Mesenchymal stem cell (in vitro differentiated cells and primary cell): ENCODE measurements around the gene ZNF385A.

Experiments
- DNase-seq: peaks from one replicate; pipeline ENCODE4 v3.0.0-alpha.2; 2013
- H2AFZ ChIP-seq: one replicate; pipeline ENCODE4 v1.6.1; 2013; ENCODE audit warnings: low read depth, mild to moderate bottlenecking, control low read depth, inconsistent platforms, low read length, moderate library complexity
- H2AK5ac ChIP-seq: 2 replicates; pipeline ENCODE4 v1.6.1; 2013; ENCODE audit warnings: low read length, moderate library complexity, mild to moderate bottlenecking, inconsistent platforms; ENCODE audit not compliant: severe bottlenecking
- H2BK120ac ChIP-seq: one replicate; pipeline ENCODE4 v1.6.1; 2013; ENCODE audit warnings: low read depth, mild to moderate bottlenecking, inconsistent platforms, low read length, moderate library complexity
- H2BK12ac ChIP-seq, 2 experiments: one replicate each; pipeline ENCODE4 v1.6.1; 2013; ENCODE audit warnings: inconsistent platforms in 2 of 2, low read length in 2 of 2, mild to moderate bottlenecking in 2 of 2, moderate library complexity in 2 of 2, control low read depth in 1 of 2
- H2BK15ac ChIP-seq: one replicate; pipeline ENCODE4 v1.6.1; 2013; ENCODE audit warnings: mild to moderate bottlenecking, low read depth, inconsistent platforms; ENCODE audit not compliant: poor library complexity, severe bottlenecking
- H2BK5ac ChIP-seq: 2 replicates; pipeline ENCODE4 v1.6.1; 2013; ENCODE audit warnings: low read depth, mild to moderate bottlenecking, low read length, control low read depth, inconsistent platforms; ENCODE audit not compliant: poor library complexity, severe bottlenecking
- H3K14ac ChIP-seq, 2 experiments: one replicate each; pipeline ENCODE4 v1.6.1; 2013; ENCODE audit warnings: inconsistent platforms in 2 of 2, low read length in 2 of 2, control low read depth in 1 of 2, mild to moderate bottlenecking in 1 of 2, moderate library complexity in 1 of 2
- H3K18ac ChIP-seq, 2 experiments: one replicate each; pipeline ENCODE4 v1.6.1; 2013; ENCODE audit warnings: inconsistent platforms in 2 of 2, low read length in 2 of 2, control low read depth in 1 of 2, low read depth in 1 of 2, mild to moderate bottlenecking in 1 of 2
- H3K23ac ChIP-seq, 2 experiments: one replicate each; pipeline ENCODE4 v1.6.1; 2013; ENCODE audit warnings: inconsistent platforms in 2 of 2, low read length in 2 of 2, mild to moderate bottlenecking in 2 of 2, moderate library complexity in 2 of 2, control low read depth in 1 of 2
- H3K27ac ChIP-seq: 2 replicates; pipeline ENCODE4 v1.5.1; 2013; ENCODE audit warnings: mild to moderate bottlenecking, moderate library complexity, low read length, control low read depth, inconsistent platforms; ENCODE audit not compliant: poor library complexity, severe bottlenecking
- H3K27me3 ChIP-seq, 2 experiments: 2 replicates each; pipeline versions ENCODE4 v1.6.1 to v1.7.0; 2013; ENCODE audit warnings: low read length in 2 of 2, mild to moderate bottlenecking in 2 of 2, moderate library complexity in 2 of 2, control low read depth in 1 of 2, inconsistent platforms in 1 of 2; ENCODE audit not compliant: control insufficient read depth in 1 of 2, insufficient read depth in 1 of 2
- H3K36me3 ChIP-seq, 2 experiments: 2 replicates each; pipeline versions ENCODE4 v1.6.1 to v1.7.0; 2013; ENCODE audit warnings: low read length in 2 of 2, control low read depth in 1 of 2, inconsistent platforms in 1 of 2, low read depth in 1 of 2, mild to moderate bottlenecking in 1 of 2; ENCODE audit not compliant: insufficient read depth in 2 of 2, control insufficient read depth in 1 of 2
- H3K4ac ChIP-seq, 2 experiments: one replicate each; pipeline ENCODE4 v1.6.1; 2013; ENCODE audit warnings: inconsistent platforms in 2 of 2, low read length in 2 of 2, mild to moderate bottlenecking in 2 of 2, moderate library complexity in 2 of 2, control low read depth in 1 of 2, low read depth in 1 of 2
- H3K4me1 ChIP-seq: 2 replicates; pipeline ENCODE4 v1.6.1; 2013; ENCODE audit warnings: low read depth, low read length, control low read depth; ENCODE audit not compliant: control insufficient read depth, insufficient read depth
- H3K4me2 ChIP-seq: 2 replicates; pipeline ENCODE4 v1.6.1; 2013; ENCODE audit warnings: low read length, mild to moderate bottlenecking, inconsistent platforms; ENCODE audit not compliant: poor library complexity, severe bottlenecking
- H3K4me3 ChIP-seq, 2 experiments: 2 replicates each; pipeline versions ENCODE4 v1.5.1 to v1.7.0; 2013; ENCODE audit warnings: low read length in 2 of 2, mild to moderate bottlenecking in 2 of 2, control low read depth in 1 of 2, low read depth in 1 of 2; ENCODE audit not compliant: insufficient read depth in 1 of 2
- H3K79me1 ChIP-seq: replicated peaks from 2 replicates; pipeline ENCODE4 v1.6.1; 2013; ENCODE audit warnings: mild to moderate bottlenecking, control low read depth, low read length, inconsistent platforms; ENCODE audit not compliant: poor library complexity, severe bottlenecking
- H3K9ac ChIP-seq: 2 replicates; pipeline ENCODE4 v1.7.0; 2013; ENCODE audit warnings: mild to moderate bottlenecking, low read length, moderate library complexity
- H3K9me3 ChIP-seq: 2 replicates; pipeline ENCODE4 v1.7.0; 2013; ENCODE audit warnings: mild to moderate bottlenecking, low read length; ENCODE audit not compliant: control insufficient read depth
- H4K8ac ChIP-seq: one replicate; pipeline ENCODE4 v1.6.1; 2013; ENCODE audit warnings: inconsistent platforms, mild to moderate bottlenecking, low read length, moderate library complexity
- H4K91ac ChIP-seq: one replicate; pipeline ENCODE4 v1.6.1; 2013; ENCODE audit warnings: mild to moderate bottlenecking, low read length, inconsistent platforms
- WGBS: methylation state at CpG from one replicate; pipeline ENCODE4 v1.1.7; 2013; ENCODE audit warnings: mixed read lengths; 5-methylcytosine and 5-hydroxymethylcytosine counted together

ZNF385A gene

DNA sequence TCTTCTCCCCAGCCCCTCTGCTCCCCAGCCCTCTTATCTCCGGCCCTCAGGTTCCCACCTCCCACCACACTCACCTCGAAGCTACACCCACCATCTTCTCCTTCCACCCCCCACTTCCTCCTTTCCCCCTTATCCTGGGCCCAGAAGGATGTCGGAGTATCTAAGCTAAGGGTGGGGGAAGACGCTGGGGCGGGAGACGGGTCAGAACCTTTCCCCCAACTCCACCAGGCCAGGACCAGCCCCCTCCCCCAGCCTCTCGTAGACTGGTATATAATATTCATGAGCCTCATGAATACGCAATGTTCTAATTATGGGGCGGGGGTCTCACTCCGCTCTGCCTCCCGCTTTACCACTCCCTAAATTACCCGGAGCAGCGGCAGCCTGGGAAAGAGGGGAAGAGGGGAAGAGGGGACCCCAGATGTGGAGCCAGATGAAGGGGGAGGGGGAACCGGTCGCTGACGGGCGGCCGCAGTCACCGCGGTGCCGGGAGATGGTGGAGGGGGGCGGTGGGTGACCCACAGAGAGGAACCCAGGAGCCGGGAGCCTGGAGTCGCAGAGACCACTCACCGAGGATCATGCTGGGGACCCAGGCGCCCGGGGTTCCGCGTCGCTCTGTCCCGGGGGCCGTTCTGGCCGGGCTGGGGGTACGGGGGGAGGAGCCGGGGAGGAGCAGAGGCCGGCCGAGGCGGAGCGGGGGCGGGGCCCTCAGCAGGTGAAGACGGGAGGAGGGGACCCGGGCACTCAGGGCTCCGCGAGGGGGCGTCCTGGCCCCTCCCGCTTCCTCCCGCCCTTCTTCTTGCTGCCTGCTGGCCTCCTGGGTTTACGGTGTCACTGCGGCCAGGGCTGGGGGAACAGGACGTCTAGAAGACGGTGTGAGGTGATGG is 6.4 kb upstream of the ZNF385A start:
- H2BK12ac ChIP-seq = no peak overlapping the region
- no peak overlapping the region for H2BK5ac ChIP-seq
- no peaks in the 10 kb centered on the region for H3K79me1 ChIP-seq
- H3K27ac ChIP-seq = no peak overlapping the region
- H3K4me1 ChIP-seq = peaks cover 20% of the 10 kb centered on the region
- peak overlapping the region; percentile 16 for H2BK15ac ChIP-seq
- H3K14ac ChIP-seq = no peak overlapping the region
- no peak overlapping the region for H2AFZ ChIP-seq
- H3K4ac ChIP-seq = no peak overlapping the region
- H3K4me2 ChIP-seq = peak overlapping the region; percentile 85
- H3K18ac ChIP-seq = peak overlapping the region in 1 of 2 experiments; percentile 54
- H2BK120ac ChIP-seq = no peak overlapping the region
- H3K9me3 ChIP-seq = no peaks in the 10 kb centered on the region
- H3K4me3 ChIP-seq = peak overlapping the region in 1 of 2 experiments; percentile 68
- no peak overlapping the region for H3K9ac ChIP-seq
- no peak for DNase-seq
- H4K8ac ChIP-seq = peak overlapping the region; percentile 67
- no peaks in the 10 kb centered on the region for H3K27me3 ChIP-seq
- H4K91ac ChIP-seq = no peak overlapping the region
- H2AK5ac ChIP-seq = no peak overlapping the region
- WGBS = 5% methylated on average over 29 of the region's 51 CpGs
- H3K36me3 ChIP-seq = peaks cover 12 to 42% of the 10 kb centered on the region in 2 experiments
- no peak overlapping the region for H3K23ac ChIP-seq

GRCh38 chr12:54390176-54390667 is 5.7 kb upstream of the ZNF385A start:
- no peaks in the 10 kb centered on the region for H3K27me3 ChIP-seq
- H3K4me2 ChIP-seq = peak overlapping the region; percentile 24
- H2BK5ac ChIP-seq = no peak overlapping the region
- no peak overlapping the region for H3K18ac ChIP-seq
- no peak overlapping the region for H3K4ac ChIP-seq
- WGBS = 23% methylated on average over 3 of the region's 7 CpGs
- H3K27ac ChIP-seq = no peak overlapping the region
- DNase-seq = no peak
- no peak overlapping the region for H2BK15ac ChIP-seq
- H3K36me3 ChIP-seq = peaks cover 5 to 36% of the 10 kb centered on the region in 2 experiments
- no peak overlapping the region for H2BK120ac ChIP-seq
- H4K91ac ChIP-seq = no peak overlapping the region
- H3K9me3 ChIP-seq = no peaks in the 10 kb centered on the region
- H3K4me1 ChIP-seq = peaks cover 26% of the 10 kb centered on the region
- no peak overlapping the region for H3K23ac ChIP-seq
- no peak overlapping the region for H2BK12ac ChIP-seq
- H3K79me1 ChIP-seq = no peaks in the 10 kb centered on the region
- peak overlapping the region; percentile 28 for H4K8ac ChIP-seq
- no peak overlapping the region for H3K9ac ChIP-seq
- no peak overlapping the region for H2AK5ac ChIP-seq
- H3K14ac ChIP-seq = no peak overlapping the region
- no peak overlapping the region for H2AFZ ChIP-seq
- peak overlapping the region in 1 of 2 experiments; percentile 68 for H3K4me3 ChIP-seq

DNA sequence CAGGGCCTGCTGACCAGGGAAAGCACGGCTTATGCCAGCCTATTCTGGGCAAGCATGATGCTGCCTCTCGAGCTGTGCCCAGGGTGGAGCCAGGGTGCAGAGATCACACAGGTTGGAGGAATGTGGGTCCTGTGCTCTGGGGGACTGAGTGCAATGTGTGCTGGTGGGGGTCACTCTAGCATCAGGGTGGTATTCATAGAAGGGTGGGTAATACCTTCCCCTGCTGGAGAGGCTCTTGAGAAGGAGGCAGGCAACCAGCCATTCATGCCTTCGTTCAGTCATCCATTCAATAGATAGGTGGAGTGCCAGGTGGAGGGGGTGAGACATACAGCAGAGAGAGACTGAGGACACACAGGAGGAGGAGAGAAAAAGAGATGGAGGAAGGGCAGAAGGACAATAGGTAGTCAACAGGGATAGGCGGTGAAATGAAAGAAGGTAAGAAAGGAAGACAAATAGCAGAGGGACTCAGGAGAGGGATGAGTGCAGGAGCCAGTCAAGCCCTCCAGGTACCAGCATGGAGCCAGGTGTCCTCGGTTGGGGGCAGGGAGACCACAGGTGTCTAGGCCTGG is 5.2 kb upstream of the ZNF385A start:
- DNase-seq = no peak
- H2AK5ac ChIP-seq = no peak overlapping the region
- 74% methylated on average over 5 of the region's 5 CpGs for WGBS

GRCh38 chr12:54389134-54389508 is 4.6 kb upstream of the ZNF385A start:
- no peak overlapping the region for H3K4ac ChIP-seq
- no peak overlapping the region for H3K14ac ChIP-seq
- no peak overlapping the region for H2BK12ac ChIP-seq
- WGBS = 85% methylated on average over 2 of the region's 3 CpGs
- no peak overlapping the region for H2BK120ac ChIP-seq
- H3K4me2 ChIP-seq = no peak overlapping the region
- no peaks in the 10 kb centered on the region for H3K27me3 ChIP-seq
- H3K18ac ChIP-seq = no peak overlapping the region
- H3K36me3 ChIP-seq = peaks cover 0 to 24% of the 10 kb centered on the region in 2 experiments
- H3K79me1 ChIP-seq = no peaks in the 10 kb centered on the region
- H2BK5ac ChIP-seq = no peak overlapping the region
- H4K8ac ChIP-seq = no peak overlapping the region
- H3K23ac ChIP-seq = no peak overlapping the region
- H3K4me1 ChIP-seq = peaks cover 35% of the 10 kb centered on the region
- no peaks in the 10 kb centered on the region for H3K9me3 ChIP-seq
- no peak overlapping the region for H4K91ac ChIP-seq
- no peak overlapping the region for H2AK5ac ChIP-seq
- no peak overlapping the region for H3K27ac ChIP-seq
- no peak overlapping the region for H2AFZ ChIP-seq
- no peak overlapping the region for H3K4me3 ChIP-seq
- no peak overlapping the region for H3K9ac ChIP-seq
- no peak overlapping the region for H2BK15ac ChIP-seq
- DNase-seq = no peak

More for the DNA sequence above, 5.2 kb upstream of the ZNF385A start:
- no peak overlapping the region for H3K9ac ChIP-seq
- H2AFZ ChIP-seq = no peak overlapping the region
- H3K27ac ChIP-seq = no peak overlapping the region
- H4K91ac ChIP-seq = no peak overlapping the region
- no peak overlapping the region for H3K23ac ChIP-seq
- H2BK15ac ChIP-seq = no peak overlapping the region
- H2BK120ac ChIP-seq = no peak overlapping the region
- no peaks in the 10 kb centered on the region for H3K27me3 ChIP-seq
- no peaks in the 10 kb centered on the region for H3K9me3 ChIP-seq
- no peak overlapping the region for H3K18ac ChIP-seq
- peaks cover 30% of the 10 kb centered on the region for H3K4me1 ChIP-seq
- no peak overlapping the region for H3K14ac ChIP-seq
- peaks cover 0 to 30% of the 10 kb centered on the region in 2 experiments for H3K36me3 ChIP-seq
- no peaks in the 10 kb centered on the region for H3K79me1 ChIP-seq
- no peak overlapping the region for H2BK5ac ChIP-seq
- peak overlapping the region; percentile 24 for H3K4me2 ChIP-seq
- no peak overlapping the region for H2BK12ac ChIP-seq
- peak overlapping the region in 1 of 2 experiments; percentile 27 for H3K4me3 ChIP-seq
- H4K8ac ChIP-seq = peak overlapping the region; percentile 28
- no peak overlapping the region for H3K4ac ChIP-seq
